Activated T-cell treated with anti-CD3 and anti-CD28 coated beads, Interleukin-2, amount 50 U/mL, for 48 hours (primary cell): ENCODE measurements around the gene EBI3.
A peak's percentile ranks its signal among the peaks of the same experiment; 100 is the strongest.
"Not testable (repeated sequence)": the region's sequence is repeated elsewhere in the genome, so short reads cannot be mapped to it uniquely, and the experiment has no call there.

ENCODE experiments used
- DNase-seq, 2 experiments: peaks; one replicate each; pipeline ENCODE4 v3.0.0-alpha.2; 2020

Gene EBI3

GRCh38 chr19:4200940-4201542, 28.3 kb upstream of the EBI3 start:
- DNase-seq = no peak

DNA sequence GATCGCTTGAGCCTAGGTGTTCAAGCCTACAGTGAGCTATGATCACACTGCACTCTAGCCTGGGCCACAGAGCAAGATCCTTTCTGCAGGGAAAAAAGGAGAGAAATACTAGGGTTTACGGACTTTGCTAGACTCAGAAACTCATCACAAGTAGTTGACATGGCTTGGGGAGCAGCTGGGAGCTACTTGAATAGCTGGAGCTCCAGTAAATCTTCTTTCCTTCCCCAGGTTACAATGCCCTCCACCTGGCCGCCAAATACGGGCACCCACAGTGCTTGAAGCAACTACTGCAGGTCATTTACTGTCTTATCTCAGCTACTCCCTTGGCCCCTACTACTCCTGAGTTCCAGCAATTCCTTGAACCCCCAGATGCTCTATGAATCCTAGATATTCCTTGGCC, 27.5 kb upstream of the EBI3 start:
- no peak for DNase-seq

DNA sequence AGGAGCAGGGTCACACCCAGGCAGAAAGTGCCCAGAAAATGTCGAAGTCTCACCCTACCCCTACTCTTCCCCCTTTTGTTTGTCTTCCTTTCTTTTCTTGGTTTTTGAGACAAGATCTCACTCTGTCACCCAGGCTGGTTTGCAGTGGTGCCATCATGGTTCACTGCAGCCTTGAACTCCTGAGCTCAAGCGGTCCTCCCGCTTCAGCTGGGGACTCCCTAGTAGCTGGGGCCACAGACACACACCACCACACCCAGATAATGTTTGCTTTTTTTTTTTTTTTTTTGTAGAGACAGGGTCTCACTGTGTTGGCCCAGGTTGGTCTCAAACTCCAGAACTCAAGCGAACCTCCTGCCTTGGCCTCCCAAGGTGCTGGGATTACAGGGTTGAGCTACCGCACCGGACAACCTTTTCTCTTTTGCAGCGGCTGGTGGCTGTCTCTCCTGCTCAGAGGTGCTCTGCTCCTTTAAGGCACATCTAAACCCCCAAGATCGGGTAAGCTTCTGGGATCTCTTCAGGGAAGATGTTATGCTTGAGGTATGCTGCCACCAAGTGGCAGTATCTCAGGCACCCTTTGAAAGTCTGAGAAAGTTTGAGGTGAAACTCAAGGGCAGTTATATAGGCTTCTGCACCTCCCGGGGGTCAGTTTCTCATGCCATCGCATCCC, 22.4 kb upstream of the EBI3 start:
- no peak for DNase-seq

GRCh38 chr19:4208385-4209094, 20.8 kb upstream of the EBI3 start:
- no peak for DNase-seq

GRCh38 chr19:4210166-4210731, 19.1 kb upstream of the EBI3 start:
- DNase-seq = no peak

- DNase-seq = no peak
These were observed 16.2 kb upstream of the EBI3 start for GRCh38 chr19:4213116-4213515.

GRCh38 chr19:4215807-4216206, 13.5 kb upstream of the EBI3 start:
- no peak for DNase-seq

GRCh38 chr19:4216846-4217245, 12.5 kb upstream of the EBI3 start:
- no peak for DNase-seq

GRCh38 chr19:4217429-4218264, 11.7 kb upstream of the EBI3 start:
- DNase-seq = no peak

GRCh38 chr19:4218523-4218922, 10.8 kb upstream of the EBI3 start:
- DNase-seq = not testable (repeated sequence)

GRCh38 chr19:4220188-4220587, 9.1 kb upstream of the EBI3 start:
- no peak for DNase-seq

GRCh38 chr19:4224470-4224869, 4.9 kb upstream of the EBI3 start:
- DNase-seq = no peak

GRCh38 chr19:4225885-4226284, 3.4 kb upstream of the EBI3 start:
- no peak for DNase-seq

DNA sequence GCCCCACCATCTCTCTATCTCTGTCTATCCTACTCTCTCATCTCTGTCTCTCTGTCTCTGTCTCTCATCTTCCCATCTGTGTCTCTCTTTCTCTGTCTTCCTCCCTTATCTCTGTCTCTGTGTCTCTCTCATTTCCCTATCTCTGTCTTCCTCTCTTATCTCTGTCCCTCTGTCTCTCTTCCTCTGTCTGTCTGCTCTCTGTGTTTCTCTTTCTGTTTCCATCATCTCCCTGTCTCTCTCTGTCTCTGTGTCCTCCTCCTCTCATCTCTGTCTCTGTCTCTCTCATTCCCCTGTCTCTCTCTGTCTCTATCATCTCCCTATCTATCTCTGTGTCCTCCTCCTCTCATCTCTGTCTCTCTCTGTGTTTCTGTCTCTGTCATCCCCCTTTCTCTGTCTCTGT, 1.6 kb upstream of the EBI3 start:
- no peak for DNase-seq

GRCh38 chr19:4228765-4229178, 551 bp upstream of the EBI3 start:
- no peak for DNase-seq

GRCh38 chr19:4230237-4230636, 914 bp downstream of the EBI3 start:
- DNase-seq = not testable (repeated sequence)

DNA sequence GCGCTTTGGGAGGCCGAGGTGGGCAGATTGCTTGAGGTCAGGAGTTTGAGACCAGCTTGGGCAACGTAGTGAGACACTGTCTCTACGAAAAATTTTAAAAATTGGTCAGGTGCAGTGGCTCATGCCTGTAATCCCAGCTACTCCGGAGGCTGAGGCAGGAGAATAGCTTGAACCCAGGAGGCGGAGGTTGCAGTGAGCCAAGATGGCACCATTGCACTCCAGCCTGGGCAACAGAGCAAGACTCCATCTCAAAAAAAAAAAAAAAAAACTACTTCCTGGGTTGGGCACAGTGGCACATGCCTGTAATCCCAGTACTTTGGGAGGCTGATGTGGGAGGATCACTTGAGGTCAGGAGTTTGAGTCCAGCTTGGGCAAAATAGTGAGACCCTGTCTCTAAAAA, 2.2 kb downstream of the EBI3 start:
- not testable (repeated sequence) for DNase-seq

GRCh38 chr19:4232139-4232538, 2.8 kb downstream of the EBI3 start:
- not testable (repeated sequence) for DNase-seq

GRCh38 chr19:4232614-4233281, 3.4 kb downstream of the EBI3 start:
- DNase-seq = no peak

- DNase-seq = peak; percentile 89 to 93
These were observed 4.0 kb downstream of the EBI3 start for GRCh38 chr19:4233282-4233853.

- DNase-seq = no peak
These were observed 5.0 kb downstream of the EBI3 start for GRCh38 chr19:4234142-4234861.
